CD1c-positive myeloid dendritic cell (primary cell): ENCODE data around the gene APOL2.
"Not testable (repeated sequence)": the region's sequence is repeated elsewhere in the genome, so short reads cannot be mapped to it uniquely, and the experiment has no call there.

Experiments
- DNase-seq: peaks from one replicate; pipeline ENCODE4 v3.0.0-alpha.2; 2016; ENCODE audit errors: extremely low spot score

The APOL2 gene

GRCh38 chr22:36221799-36222751, 17.3 kb downstream of the APOL2 start:
- peak; percentile 54 for DNase-seq

- peak; percentile 46 for DNase-seq
These were observed 18.8 kb downstream of the APOL2 start for GRCh38 chr22:36220451-36220921.

DNA sequence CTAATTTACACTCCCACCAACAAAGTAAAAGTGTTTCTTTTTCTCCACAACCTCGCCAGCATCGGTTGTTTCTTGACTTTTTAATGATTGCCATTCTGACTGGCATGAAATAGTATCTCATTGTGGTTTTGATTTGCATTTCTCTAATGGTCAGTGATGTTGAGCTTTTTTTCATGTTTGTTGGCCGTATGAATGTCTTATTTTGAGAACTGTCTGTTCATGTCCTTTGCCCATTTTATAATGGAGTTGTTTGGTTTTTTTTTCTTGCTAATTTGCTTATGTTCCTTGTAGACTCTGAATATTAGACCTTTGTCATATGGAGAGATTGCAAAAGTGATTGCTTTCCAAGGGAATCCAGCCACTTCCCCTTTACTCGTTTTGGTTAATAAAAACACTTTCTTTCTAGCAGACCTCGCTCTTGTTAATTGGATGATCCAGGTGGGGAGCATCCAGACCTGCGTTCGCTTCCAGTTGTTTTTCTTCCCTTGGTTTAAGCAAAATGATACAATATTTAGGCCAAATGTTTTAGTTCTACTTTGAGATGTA, 20.6 kb downstream of the APOL2 start:
- no peak for DNase-seq

GRCh38 chr22:36215981-36216380, 23.3 kb downstream of the APOL2 start:
- no peak for DNase-seq

GRCh38 chr22:36213586-36213985, 25.7 kb downstream of the APOL2 start:
- no peak for DNase-seq

DNA sequence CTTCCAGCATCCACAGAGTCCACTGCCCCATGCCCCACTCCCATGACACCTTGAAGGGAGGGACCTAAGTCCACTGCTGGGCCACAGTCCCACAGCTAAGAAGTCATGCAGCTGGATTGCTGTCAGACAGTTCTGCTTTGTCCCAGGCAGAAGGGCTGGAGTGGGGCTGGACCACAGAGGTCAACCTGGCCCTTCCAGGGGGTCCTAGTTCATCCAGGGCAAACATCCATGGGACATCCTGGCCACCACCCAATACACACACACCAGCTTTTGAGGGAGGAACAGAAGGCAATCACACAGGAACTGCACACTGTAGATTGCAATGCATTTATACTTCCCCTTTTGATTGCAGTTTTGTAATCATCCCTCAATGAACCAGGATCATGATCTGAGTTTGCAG, 26.4 kb downstream of the APOL2 start:
- peak; percentile 63 for DNase-seq

DNA sequence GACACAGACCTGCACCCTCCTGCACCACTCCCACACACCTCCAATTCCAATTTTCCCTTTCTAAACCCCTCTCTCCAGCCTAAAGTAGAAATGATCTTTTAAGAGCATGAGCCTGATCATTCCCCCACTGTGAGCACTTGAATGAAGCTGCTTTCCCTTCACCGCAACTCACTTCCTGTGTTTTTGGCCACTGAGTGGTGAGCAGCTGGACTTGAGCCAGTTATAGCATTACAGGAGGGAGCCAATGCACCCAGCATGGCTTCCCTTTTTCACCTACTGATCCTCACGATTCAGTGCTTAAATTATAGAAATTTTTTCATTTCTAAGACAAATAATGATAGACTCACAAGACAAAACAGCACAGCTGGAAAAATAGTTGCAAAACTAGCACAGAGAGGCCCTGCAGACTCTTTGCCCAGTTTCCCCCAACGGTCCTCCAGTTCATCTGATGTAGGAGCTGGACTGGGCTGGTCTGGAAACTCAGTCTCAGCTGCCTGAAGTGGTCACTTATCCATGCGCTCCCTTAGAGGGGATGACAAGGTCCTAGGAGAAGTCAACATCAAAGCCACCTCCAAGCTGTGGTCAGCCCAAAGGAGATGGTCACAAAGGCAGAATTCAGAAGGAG, 28.0 kb downstream of the APOL2 start:
- DNase-seq: peak; percentile 80

DNA sequence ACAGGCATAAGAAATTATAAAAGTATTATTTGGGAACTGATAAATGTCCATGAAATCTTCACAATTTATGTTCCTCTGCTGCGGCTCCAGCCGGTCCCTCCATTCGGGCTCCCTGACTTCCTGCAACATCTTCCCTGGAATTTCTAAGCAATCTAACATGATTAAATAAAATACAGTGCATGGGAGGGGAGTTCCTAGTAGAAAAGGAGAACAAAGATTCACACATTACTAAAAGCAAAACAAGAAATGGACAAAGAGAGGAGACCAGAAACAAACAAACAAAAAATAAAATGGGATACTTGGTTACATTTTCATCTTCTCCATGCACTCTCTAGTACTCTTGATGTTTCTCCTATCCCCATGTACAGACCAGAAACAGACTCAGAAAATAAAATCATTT, 29.1 kb downstream of the APOL2 start:
- peak; percentile 75 for DNase-seq

DNA sequence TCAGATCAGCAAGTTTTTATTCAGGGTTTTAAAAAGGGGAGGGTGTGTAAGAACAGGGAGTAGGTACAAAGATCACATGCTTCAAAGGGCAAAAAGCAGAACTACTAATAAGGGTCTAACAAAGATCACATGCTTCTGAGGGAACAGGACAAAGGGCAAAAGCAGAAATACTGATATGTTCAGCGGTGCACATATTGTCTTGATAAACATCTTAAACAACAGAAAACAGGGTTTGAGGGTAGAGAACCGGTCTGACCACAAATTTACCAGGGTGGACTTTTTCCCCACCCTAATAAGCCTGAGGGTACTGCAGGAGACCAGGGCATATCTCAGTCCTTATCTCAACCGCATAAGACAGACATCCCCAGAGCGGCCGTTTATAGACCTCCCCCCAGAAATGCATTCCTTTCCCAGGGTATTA, 29.8 kb downstream of the APOL2 start:
- DNase-seq: peak; percentile 37

- DNase-seq: peak; percentile 16
These were observed 30.4 kb downstream of the APOL2 start for GRCh38 chr22:36208914-36209313.

- peak; percentile 16 for DNase-seq
These were observed 31.1 kb downstream of the APOL2 start for GRCh38 chr22:36208162-36208765.

DNA sequence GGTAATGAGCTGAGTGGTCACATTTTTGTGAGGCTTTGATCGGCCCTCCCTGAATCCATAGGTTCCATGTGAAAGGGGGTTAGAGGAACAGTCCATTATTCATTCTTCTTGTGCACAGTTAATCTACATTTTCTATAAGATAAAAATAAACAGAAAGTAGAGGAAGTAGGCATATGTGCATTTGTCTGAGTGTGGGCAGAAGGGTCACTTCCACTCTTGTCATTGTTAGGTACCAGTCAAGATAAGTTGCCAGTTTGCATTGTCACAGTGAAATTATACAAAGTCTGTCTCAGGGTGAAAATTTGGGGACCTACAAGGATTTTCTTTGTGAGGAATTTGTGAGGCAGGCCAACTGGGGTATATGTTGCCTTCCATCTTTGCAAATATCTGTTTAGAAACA, 33.1 kb downstream of the APOL2 start:
- DNase-seq: peak; percentile 71

DNA sequence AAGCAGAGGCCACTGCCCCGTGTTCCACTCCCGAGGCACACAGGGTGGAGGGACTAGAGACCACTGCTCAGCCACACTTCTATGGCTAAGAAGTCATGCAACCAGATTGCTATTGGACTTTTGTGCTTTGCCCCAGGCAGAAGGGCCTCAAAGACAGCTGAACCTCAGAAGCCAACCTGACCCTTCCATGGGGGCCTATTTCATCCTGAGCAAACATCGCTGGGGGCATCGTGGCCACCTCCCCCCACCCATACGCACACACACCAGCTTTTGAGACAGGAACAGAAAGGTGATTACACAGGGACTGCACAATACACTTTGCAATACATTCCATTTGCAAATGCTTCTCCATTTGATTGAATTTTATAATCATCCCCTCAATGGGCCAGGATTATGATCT, 33.8 kb downstream of the APOL2 start:
- DNase-seq: not testable (repeated sequence)

DNA sequence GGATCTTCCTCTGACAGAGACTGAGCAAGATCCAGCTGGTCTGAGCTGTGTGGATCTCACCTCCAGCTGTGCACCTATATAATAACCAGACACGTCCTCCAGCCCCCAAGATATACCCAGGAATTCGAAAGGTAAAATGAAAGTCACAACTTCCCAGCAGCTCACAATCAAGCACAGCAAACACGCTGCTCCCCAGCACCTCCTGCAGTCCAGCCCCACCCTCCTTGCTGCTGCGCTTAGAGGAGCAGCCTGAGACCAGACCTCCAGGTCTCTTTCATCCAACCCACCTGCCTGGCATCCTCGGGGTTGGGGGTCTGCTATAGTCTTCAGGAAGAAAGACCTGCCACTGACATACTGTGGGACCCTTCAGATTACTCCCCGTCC, 34.7 kb downstream of the APOL2 start:
- no peak for DNase-seq

DNA sequence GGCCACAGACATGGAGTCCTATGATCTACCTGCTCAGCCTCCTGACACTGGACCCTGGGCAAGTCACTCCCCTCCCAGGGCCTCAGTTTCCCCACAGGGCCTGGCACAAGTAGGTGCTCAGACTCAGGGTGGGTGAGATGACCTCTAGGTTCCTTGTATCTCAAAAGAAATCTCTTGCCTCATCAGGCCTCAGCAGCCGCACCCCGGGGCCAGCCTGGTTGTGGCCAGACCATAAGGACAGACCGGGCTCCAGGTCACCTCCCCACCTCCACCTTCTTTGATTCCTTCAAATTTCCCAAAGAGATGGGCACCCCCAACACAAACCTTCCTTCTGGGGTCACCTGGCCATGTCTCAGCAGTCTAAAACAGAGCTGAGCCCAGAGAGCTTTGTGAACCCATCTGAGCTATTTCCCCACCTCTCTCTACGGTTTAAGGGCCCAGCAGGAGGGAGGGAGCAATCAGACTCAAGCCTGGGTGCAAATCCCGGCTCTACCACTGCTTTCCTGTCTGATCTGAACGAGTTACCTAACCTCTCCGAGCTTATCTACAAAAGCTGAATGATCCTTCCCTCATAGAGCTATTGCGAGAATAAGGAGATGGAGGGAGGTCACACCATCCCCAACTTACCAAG, 35.2 kb downstream of the APOL2 start:
- no peak for DNase-seq

- not testable (repeated sequence) for DNase-seq
These were observed 35.9 kb downstream of the APOL2 start for GRCh38 chr22:36203441-36203840.

GRCh38 chr22:36202906-36203305, 36.4 kb downstream of the APOL2 start:
- not testable (repeated sequence) for DNase-seq

- peak; percentile 66 for DNase-seq
These were observed 37.6 kb downstream of the APOL2 start, which contains the start of gene APOL4 for GRCh38 chr22:36201630-36202319. Gene APOL4 (minus strand): TSS chr22:36201809. CDS start chr22:36201734, 75 bp downstream.

- not testable (repeated sequence) for DNase-seq
These were observed 38.3 kb downstream of the APOL2 start for GRCh38 chr22:36201025-36201424.

- no peak for DNase-seq
These were observed 40.3 kb downstream of the APOL2 start for GRCh38 chr22:36199001-36199551.

DNA sequence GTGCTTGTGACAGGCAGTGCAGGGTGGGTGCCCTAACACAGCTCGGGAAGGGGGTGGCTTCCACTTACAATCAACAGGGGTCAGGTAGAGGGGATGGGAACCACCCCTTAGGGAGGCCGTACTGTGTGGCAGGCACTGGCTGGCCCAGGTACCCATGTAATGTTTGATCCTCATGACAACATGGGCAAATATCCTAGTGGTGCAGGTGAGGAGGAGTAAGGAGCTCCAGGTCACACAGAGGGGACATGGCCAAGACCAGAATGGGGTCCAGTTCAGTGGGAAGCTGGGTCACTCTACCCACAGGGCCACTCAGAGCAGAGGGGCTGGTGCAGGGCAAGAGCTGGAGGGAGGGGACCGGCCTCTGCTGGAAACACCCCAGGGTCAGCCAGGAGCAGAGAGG, 40.8 kb downstream of the APOL2 start:
- no peak for DNase-seq
